OCI-LY1 (cell line): ENCODE results near the gene RNF175.

Experiments used
- EZH2 ChIP-seq: fragments of 200-600 bp; sonication (generic), shearing (Covaris generic); IDR thresholded peaks from 2 replicates; pipeline ENCODE4 v1.8.0; 2017; ENCODE audit warnings: borderline replicate concordance, mixed run types, mild to moderate bottlenecking, antibody characterized with exemption, low read length, moderate library complexity, mixed read lengths
- TF ChIP-seq, protein P1 (sequence below): fragments of 200-600 bp; sonication (generic), shearing (Covaris generic); IDR thresholded peaks from 2 replicates; pipeline ENCODE4 v1.5.1; 2017; ENCODE audit warnings: mild to moderate bottlenecking, antibody characterized with exemption, low read length, moderate library complexity, mixed read lengths

DNA sequence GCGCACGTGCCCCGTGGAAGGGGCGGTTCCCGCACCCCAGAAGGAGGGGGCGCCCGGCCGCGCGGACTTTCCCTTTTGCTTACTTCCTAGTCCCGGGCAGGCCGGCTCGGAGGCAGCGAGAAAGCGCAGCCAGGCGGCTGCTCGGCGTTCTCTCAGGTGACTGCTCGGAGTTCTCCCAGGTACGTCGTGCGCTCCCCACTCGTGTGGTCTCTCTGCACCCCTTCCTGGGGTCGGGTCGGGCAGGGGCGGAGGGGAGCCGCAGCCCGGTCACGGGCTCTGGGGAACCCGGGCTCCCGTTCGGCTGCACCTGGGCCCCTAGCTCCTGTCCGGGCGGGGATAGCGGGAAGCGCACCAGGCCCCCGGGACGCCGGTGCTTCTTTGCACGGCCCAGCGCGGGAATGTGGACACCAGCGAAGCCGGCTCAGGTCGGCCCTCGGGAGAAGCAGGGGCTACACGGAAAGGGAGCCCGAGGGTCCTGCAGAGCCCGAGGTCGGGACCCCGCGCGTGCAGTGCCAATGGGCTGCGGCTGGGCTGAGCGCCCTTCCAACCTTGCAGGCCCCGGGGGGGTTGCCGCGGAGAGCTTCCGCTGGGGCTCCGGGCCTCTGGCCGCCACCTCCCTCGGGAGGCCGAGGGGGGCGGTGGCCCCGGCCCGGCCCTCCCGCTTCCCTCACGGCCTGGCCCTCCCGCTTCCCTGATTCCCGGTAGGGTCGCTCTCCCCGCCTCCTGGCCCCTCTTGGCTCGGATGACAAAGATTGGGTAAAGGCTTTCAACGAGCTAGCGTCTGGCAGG lies 75.4 kb downstream of the RNF175 start, which contains the start of gene TLR2:
- no peak for TF ChIP-seq EZH2
- TF ChIP-seq, protein P1, sequence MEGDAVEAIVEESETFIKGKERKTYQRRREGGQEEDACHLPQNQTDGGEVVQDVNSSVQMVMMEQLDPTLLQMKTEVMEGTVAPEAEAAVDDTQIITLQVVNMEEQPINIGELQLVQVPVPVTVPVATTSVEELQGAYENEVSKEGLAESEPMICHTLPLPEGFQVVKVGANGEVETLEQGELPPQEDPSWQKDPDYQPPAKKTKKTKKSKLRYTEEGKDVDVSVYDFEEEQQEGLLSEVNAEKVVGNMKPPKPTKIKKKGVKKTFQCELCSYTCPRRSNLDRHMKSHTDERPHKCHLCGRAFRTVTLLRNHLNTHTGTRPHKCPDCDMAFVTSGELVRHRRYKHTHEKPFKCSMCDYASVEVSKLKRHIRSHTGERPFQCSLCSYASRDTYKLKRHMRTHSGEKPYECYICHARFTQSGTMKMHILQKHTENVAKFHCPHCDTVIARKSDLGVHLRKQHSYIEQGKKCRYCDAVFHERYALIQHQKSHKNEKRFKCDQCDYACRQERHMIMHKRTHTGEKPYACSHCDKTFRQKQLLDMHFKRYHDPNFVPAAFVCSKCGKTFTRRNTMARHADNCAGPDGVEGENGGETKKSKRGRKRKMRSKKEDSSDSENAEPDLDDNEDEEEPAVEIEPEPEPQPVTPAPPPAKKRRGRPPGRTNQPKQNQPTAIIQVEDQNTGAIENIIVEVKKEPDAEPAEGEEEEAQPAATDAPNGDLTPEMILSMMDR = no peak
